HG03095 (cell line): ENCODE results near the gene PCBP2.
"Not testable (repeated sequence)": the region's sequence is repeated elsewhere in the genome, so short reads cannot be mapped to it uniquely, and the experiment has no call there.

Experiments used
- ATAC-seq: cut with Tn5 transposase; IDR thresholded peaks from one replicate; pipeline ENCODE4 v1.9.1; 2021; ENCODE audit warnings: moderate library complexity; ENCODE audit not compliant: unreplicated experiment

The PCBP2 gene

DNA sequence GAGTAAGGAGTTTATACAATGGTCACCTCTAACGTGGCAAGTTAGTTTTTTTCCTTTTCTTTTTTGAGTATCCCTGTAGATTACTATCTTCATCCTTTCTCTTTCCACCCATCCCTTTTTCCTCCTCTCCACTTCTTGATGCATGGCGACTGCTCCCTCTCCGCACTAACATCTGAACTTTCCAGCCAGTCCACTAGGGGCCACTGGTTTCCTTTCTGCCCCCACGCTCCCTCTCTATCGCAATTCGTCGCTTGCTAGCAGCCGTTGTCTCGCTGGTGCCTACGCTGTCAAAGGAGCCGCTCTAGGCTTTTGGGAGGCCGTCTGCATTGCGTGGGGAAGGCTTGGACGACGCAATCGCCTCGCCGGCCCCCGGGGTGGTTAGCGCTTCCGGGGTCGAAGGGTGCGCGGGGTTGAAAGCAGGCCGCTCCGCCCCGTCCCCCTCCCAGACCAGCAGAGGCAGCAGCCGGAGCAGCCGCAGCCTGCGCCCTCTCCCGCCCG lies at the start of gene PCBP2:
Gene PCBP2, plus strand, starts transcription at position 442 of the 498 bp plus-strand sequence. CDS start 2,699 bp downstream, outside the sequence.
- ATAC-seq, result peak; percentile 94

DNA sequence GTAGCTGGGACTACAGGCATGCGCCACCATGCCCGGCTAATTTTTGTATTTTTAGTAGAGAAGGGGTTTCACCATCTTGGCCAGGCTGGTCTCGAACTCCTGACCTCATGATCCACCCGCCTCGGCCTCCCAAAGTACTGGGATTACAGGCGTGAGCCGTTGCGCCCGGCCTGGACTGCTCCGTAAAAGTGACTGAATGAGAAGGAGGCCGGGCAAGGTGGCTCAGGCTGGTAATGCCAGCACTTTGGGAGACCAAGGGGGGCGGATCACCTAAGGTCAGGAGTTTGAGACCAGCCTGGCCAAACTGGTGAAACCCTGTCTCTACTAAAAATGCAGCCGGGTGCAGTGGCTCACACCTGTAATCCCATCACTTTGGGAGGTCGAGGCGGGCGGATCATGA lies 49.6 kb upstream of the PCBP2 start:
- not testable (repeated sequence) for ATAC-seq

GRCh38 chr12:53402871-53403270 lies 49.0 kb upstream of the PCBP2 start:
- no peak for ATAC-seq

DNA sequence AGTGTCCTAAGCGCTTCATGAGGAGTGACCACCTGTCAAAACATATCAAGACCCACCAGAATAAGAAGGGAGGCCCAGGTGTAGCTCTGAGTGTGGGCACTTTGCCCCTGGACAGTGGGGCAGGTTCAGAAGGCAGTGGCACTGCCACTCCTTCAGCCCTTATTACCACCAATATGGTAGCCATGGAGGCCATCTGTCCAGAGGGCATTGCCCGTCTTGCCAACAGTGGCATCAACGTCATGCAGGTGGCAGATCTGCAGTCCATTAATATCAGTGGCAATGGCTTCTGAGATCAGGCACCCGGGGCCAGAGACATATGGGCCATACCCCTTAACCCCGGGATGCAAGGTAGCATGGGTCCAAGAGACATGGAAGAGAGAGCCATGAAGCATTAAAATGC lies 41.0 kb upstream of the PCBP2 start:
- no peak for ATAC-seq

GRCh38 chr12:53413485-53414204 lies 38.3 kb upstream of the PCBP2 start:
- ATAC-seq, result no peak

GRCh38 chr12:53414756-53415417 lies 37.0 kb upstream of the PCBP2 start:
- ATAC-seq, result no peak

DNA sequence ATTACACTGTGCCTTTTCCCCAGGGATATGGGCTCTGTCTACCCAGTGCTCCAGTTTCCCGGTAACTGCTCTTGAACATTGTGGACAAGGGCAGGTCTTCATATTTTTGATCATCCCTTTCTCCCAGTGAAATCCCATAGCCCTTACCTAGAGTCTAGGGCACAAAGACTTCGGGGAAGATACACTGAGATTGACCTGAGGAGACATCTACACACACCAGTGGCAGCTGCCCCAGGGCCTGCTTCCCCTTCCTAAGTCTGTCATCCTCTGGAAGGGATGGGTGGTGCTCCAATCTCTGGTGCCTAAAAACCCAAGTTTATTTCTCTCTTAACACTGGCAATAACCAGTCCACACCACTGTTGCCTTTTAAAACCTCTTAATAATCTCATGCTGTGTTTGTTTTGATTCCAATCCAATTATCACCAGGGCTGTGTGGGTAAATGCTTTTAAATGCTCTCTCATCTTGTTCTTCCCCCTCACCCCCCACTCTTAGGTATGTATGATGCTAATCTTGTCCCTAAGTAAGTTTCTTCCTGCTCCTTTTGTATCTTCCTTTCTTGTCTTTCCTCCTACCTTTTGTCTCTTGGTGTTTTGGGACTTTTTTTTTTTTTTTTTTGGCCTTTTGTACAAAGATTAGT lies 36.0 kb upstream of the PCBP2 start:
- not testable (repeated sequence) for ATAC-seq

GRCh38 chr12:53417291-53417816 lies 34.5 kb upstream of the PCBP2 start:
- not testable (repeated sequence) for ATAC-seq

DNA sequence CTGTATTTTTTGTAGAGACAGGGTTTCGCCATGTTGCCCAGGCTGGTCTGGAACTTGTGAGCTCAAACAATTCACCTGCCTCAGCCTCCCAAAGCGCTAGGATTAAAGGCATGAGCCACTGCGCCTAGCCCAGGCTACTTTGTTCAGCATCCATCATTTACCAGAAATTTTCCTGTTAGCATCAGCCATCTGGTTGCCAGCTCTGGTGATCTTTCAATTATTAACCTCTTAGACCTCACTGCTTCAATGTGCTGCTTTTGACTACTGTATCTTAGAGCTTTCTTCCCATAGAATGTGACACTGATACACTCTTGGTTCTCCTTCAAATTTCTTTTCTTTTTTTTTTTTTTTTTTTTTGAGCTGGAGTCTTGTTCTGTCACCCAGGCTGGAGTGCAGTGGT lies 33.7 kb upstream of the PCBP2 start:
- ATAC-seq, result no peak

- ATAC-seq, result no peak
These were observed 32.1 kb upstream of the PCBP2 start for GRCh38 chr12:53419756-53420155.

- not testable (repeated sequence) for ATAC-seq
These were observed 29.7 kb upstream of the PCBP2 start for GRCh38 chr12:53422247-53422646.

DNA sequence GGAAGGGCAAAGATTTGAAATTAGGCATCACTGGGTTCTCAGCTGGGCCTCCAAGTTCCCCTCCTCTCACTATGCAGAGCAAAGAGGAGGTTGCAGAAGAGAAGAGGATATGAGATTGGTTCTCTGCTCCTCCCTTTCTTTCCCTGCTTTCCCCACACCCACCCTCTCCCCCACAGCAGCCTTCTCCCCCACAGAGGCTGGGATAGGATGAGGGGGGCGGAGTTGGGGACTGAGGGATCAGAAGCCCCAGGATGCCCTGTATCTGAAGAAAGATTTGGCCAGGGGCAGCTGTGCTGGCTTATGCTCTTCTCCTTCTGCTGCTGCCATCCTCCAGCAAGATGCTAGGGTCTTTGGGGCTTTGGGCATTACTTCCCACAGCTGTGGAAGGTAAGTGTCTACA lies 28.3 kb upstream of the PCBP2 start, which contains the start of gene AMHR2:
Gene AMHR2, plus strand, starts transcription at position 259 of the 400 bp plus-strand sequence. Its CDS starts 80 bp downstream, at position 339.
- no peak for ATAC-seq

- no peak for ATAC-seq
These were observed 27.0 kb upstream of the PCBP2 start for GRCh38 chr12:53424626-53425514.

GRCh38 chr12:53425515-53426150 lies 26.3 kb upstream of the PCBP2 start:
- no peak for ATAC-seq

DNA sequence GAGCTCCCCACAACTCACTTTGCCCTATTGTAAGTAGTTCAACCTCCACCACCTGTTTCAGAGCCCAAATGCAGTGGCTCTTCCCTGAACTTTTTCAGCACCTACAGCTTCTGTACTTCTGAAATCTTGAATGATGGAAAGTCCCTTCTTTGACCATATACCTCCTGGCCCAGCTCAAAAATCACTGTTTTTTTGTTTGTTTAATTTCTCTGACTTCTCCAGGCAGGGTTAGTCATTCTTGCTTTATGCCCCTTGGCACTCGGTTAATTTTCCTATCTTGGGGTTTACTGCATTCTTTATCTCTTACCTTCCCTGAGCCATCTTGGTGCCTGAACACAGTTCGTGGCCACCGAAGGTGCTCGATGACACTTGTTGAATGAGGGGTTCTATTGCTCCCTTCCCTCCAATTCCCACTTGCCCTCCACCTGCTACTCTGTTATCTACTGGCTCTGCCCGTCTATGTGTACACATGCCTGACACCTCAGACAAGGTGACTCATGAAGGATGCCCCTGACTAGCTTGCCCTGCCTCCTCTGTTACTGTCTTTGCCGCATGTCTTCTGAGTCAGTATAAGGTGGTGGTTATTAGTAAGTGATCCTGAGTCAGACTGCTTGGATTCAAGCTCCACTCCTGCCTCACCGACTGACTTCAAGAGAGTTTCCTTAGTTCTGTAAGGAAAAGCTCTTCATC lies 23.9 kb upstream of the PCBP2 start:
- ATAC-seq, result no peak

GRCh38 chr12:53428741-53429140 lies 23.2 kb upstream of the PCBP2 start:
- no peak for ATAC-seq

- no peak for ATAC-seq
These were observed 21.8 kb upstream of the PCBP2 start for GRCh38 chr12:53430116-53430515.

DNA sequence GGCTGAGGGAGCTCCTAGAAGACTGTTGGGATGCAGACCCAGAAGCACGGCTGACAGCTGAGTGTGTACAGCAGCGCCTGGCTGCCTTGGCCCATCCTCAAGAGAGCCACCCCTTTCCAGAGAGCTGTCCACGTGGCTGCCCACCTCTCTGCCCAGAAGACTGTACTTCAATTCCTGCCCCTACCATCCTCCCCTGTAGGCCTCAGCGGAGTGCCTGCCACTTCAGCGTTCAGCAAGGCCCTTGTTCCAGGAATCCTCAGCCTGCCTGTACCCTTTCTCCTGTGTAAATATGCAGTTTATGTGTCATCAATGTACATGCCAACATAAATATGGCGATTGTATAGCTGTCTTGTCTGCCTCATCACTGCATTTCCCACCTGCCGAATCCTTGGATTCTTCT lies 20.7 kb upstream of the PCBP2 start:
- ATAC-seq, result no peak

- not testable (repeated sequence) for ATAC-seq
These were observed 16.6 kb upstream of the PCBP2 start for GRCh38 chr12:53435326-53435725.
